ENCODE data around the gene BCL2.
A peak's percentile ranks its signal among the peaks of the same experiment; 100 is the strongest.

BCL2 gene

DNA sequence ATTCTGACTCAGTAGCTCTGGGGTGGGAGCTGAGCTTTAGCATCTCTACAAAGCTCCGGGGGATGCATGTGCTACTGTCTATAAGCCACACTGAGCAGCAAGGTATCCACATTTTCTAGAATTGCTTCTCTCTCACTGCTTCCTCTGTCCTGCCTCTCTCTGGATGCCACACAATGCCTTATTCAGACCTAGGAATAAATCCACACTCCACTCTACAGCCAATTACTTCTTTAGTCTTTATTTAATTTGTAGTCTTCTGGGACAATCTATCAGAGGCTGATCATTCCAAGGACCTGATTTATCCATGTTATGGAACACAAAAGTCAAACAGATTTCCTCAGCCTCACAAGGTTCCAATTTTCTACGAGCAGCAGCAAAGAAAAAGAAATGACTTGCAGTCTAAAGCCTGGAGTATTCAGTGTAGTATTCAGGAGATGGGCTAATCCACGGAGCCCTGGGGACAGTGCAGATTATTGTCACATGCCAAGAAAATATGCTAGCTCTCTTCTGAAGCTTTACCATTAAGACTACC, 4.4 kb downstream of the BCL2 start:
- TF ChIP-seq, protein P1, sequence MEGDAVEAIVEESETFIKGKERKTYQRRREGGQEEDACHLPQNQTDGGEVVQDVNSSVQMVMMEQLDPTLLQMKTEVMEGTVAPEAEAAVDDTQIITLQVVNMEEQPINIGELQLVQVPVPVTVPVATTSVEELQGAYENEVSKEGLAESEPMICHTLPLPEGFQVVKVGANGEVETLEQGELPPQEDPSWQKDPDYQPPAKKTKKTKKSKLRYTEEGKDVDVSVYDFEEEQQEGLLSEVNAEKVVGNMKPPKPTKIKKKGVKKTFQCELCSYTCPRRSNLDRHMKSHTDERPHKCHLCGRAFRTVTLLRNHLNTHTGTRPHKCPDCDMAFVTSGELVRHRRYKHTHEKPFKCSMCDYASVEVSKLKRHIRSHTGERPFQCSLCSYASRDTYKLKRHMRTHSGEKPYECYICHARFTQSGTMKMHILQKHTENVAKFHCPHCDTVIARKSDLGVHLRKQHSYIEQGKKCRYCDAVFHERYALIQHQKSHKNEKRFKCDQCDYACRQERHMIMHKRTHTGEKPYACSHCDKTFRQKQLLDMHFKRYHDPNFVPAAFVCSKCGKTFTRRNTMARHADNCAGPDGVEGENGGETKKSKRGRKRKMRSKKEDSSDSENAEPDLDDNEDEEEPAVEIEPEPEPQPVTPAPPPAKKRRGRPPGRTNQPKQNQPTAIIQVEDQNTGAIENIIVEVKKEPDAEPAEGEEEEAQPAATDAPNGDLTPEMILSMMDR (IDR thresholded peaks at IDR 0.05; ENCODE audit: insufficient read depth, low read depth, low read length, missing control alignments), result no peak
- DNase-seq (ENCODE audit: low read depth), result no peak
- peak overlapping the region; percentile 91 for H3K4me3 ChIP-seq (ENCODE audit: low read depth, low read length)

GRCh38 chr18:63314062-63314790, 5.3 kb downstream of the BCL2 start:
- TF ChIP-seq, protein P1 (IDR thresholded peaks at IDR 0.05; ENCODE audit: insufficient read depth, low read depth, low read length, missing control alignments), result no peak
- no peak for DNase-seq (ENCODE audit: low read depth)
- H3K4me3 ChIP-seq (ENCODE audit: low read depth, low read length), result peak overlapping the region; percentile 91

- DNase-seq (ENCODE audit: low read depth), result peak; percentile 27
- peak overlapping the region; percentile 91 for H3K4me3 ChIP-seq (ENCODE audit: low read depth, low read length)
- TF ChIP-seq, protein P1 (IDR thresholded peaks at IDR 0.05; ENCODE audit: insufficient read depth, low read depth, low read length, missing control alignments), result no peak
Observed at GRCh38 chr18:63313396-63313917, 6.1 kb downstream of the BCL2 start.

- peak; percentile 30 for DNase-seq (ENCODE audit: low read depth)
- H3K4me3 ChIP-seq (ENCODE audit: low read depth, low read length), result peak overlapping the region; percentile 91
- TF ChIP-seq, protein P1 (IDR thresholded peaks at IDR 0.05; ENCODE audit: insufficient read depth, low read depth, low read length, missing control alignments), result no peak
Observed at GRCh38 chr18:63312737-63313395, 6.7 kb downstream of the BCL2 start.

DNA sequence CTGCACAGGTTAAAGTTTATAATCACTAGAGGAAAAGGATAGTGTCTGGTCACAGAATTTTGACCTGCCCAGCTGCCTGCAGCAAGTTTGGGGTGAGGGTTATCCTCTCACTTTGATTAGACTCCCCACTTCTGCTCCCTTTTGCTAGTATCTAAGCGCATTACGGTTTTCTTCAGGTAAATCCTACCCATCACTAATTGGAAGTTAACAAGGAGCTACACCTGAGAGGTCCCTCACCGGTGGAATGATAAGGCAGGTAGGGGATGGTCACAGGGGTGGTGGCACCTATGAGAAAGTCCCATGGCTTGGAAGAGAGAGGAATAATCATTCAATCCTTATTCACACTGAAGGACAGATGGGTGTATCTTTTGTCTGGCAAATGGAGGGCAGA, 7.6 kb downstream of the BCL2 start:
- peak overlapping the region; percentile 91 for H3K4me3 ChIP-seq (ENCODE audit: low read depth, low read length)
- TF ChIP-seq, protein P1 (IDR thresholded peaks at IDR 0.05; ENCODE audit: insufficient read depth, low read depth, low read length, missing control alignments), result no peak
- no peak for DNase-seq (ENCODE audit: low read depth)

DNA sequence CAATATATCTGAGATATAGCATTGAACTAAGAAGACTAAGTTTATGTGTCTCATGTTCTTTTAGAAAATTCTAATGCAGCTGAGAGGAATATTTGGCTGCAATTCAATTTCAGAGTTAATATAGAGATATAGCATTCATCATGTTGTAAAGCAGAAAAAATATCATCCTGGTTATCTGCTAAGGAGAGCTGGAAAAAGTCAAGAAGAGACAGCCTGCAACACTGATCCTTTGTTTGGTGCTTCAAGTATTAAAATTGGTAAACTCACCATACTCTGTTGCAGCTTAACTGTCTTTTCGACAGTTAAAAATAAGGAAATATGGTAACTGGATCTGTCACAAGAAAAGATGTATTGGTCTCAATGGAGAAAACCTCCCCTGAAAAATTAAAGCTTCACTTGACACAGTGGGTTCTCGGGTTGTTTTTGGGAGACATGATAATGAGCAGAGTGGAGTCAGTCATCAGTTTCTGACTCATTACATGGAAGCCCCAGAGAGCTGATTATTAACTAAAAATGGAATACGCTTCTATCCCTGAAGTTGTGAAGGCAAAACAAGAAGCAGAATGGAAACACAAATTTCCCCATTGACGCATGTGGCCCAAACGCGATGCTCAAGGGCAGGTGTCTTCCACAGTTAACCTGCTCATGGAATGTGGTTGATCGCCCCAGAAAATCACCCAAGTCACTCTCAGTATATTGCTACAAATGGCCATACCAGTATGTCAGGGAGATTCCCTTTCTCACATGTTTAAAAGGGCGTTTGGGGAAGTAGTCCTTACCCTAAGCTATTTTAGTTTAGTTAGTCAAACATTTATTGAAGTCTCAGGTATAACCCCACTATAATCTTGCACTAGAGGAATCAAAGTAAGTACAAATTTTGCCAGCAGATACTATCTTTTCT, 8.2 kb downstream of the BCL2 start:
- TF ChIP-seq, protein P1 (IDR thresholded peaks at IDR 0.05; ENCODE audit: insufficient read depth, low read depth, low read length, missing control alignments), result no peak
- H3K4me3 ChIP-seq (ENCODE audit: low read depth, low read length), result peak overlapping the region; percentile 91
- DNase-seq (ENCODE audit: low read depth), result peak; percentile 77
